GM23338 (cell line): ENCODE measurements around the gene ATP1A4. TPM values are rescaled to one million over a fixed set of nuclear protein-coding genes. Genes with fewer than 3 reads are reported as not detected.

Experiments
- CTCF ChIP-seq, 2 experiments: fragments of 200-600 bp in 1 of 2; sonication (generic) in 1 of 2; conservative IDR thresholded peaks; 2 replicates each; pipeline versions ENCODE4 v1.5.1 to v1.6.1; 2016 to 2017; ENCODE audit warnings: antibody characterized with exemption in 2 of 2, low read depth in 2 of 2, mild to moderate bottlenecking in 2 of 2, moderate library complexity in 1 of 2
- ETS1 ChIP-seq: IDR thresholded peaks from 2 replicates; pipeline ENCODE4 v1.6.1; 2016; ENCODE audit warnings: antibody characterized with exemption
- EZH2phosphoT487 ChIP-seq: fragments of 200-600 bp; sonication (generic); IDR thresholded peaks from one replicate; pipeline ENCODE4 v1.8.1; 2018; ENCODE audit warnings: antibody characterized with exemption; ENCODE audit not compliant: unreplicated experiment
- JUNB ChIP-seq: IDR thresholded peaks from one replicate; pipeline ENCODE4 v1.6.1; 2016; ENCODE audit warnings: antibody characterized with exemption; ENCODE audit not compliant: unreplicated experiment
- POLR2AphosphoS5 ChIP-seq: IDR thresholded peaks from 2 replicates; pipeline ENCODE4 v1.6.1; 2016; ENCODE audit warnings: antibody characterized with exemption, low read depth
- ZNF462 ChIP-seq: fragments of 250-450 bp; sonication (Bioruptor Pico); IDR thresholded peaks from 2 replicates; pipeline ENCODE4 v1.5.0; 2020; ENCODE audit warnings: mild to moderate bottlenecking, moderate library complexity
- polyA plus RNA-seq: library from polyadenylated mRNA; unstranded; fragments of >200 nt; fragmentation: Nextera tagmentation; extraction: Ambion mirVana; gene quantifications from 2 replicates; pipeline ENCODE4 v1.2.1, GENCODE V29; 2016
- total RNA-seq: library from RNA; depleted of rRNA; stranded (reverse); fragments of >200 nt; shearing (Covaris generic); gene quantifications from 2 replicates; pipeline ENCODE4 v1.2.3, GENCODE V29; 2014

Gene ATP1A4
- total and polyA plus RNA-seq, 2 experiments from 2014 or later, result 0.27 to 0.63 TPM

GRCh38 chr1:160136121-160136925 is 15.1 kb upstream of the ATP1A4 start (continued):
- TF ChIP-seq CTCF (conservative IDR thresholded peaks at IDR 0.05; ENCODE audit: low read depth in 2 of 2) (no peak), ETS1 (no peak), JUNB (no peak), EZH2phosphoT487 (no peak), POLR2AphosphoS5 (no peak), ZNF462 (CRISPR knock-in tag) (no peak)
